K562 (cell line): Measurements from ENCODE around the gene TIPIN.
A peak's percentile ranks its signal among the peaks of the same experiment; 100 is the strongest.

Experiments
- EZH2 ChIP-seq: IDR thresholded peaks from 2 replicates; pipeline ENCODE4 v1.6.1; 2012; ENCODE audit warnings: low read depth, mild to moderate bottlenecking, inconsistent platforms, low read length, borderline replicate concordance
- MIER1 ChIP-seq: fragments of 450-650 bp; IDR thresholded peaks from 2 replicates; pipeline ENCODE4 v1.6.1; 2016; ENCODE audit warnings: antibody characterized with exemption, mild to moderate bottlenecking, low read depth
- ZFP30 ChIP-seq: fragments of 250-450 bp; sonication (Bioruptor Pico); IDR thresholded peaks from 2 replicates; pipeline ENCODE4 v1.8.0; 2022; ENCODE audit warnings: moderate library complexity, mild to moderate bottlenecking, inconsistent platforms, borderline replicate concordance
- ZFP36 ChIP-seq: fragments of 150-350 bp; IDR thresholded peaks from 2 replicates; pipeline ENCODE4 v1.6.1; 2018; ENCODE audit warnings: low read length, low read depth; ENCODE audit not compliant: partially characterized antibody
- ZNF561 ChIP-seq: fragments of 450-650 bp; formaldehyde crosslinking; conservative IDR thresholded peaks from 2 replicates; pipeline ENCODE4 v1.4.0; 2020; ENCODE audit warnings: mild to moderate bottlenecking, moderate library complexity
- TF ChIP-seq, protein P1 (sequence below), 3 experiments: IDR thresholded peaks in 2 of 3; conservative IDR thresholded peaks in 1 of 3; 2 replicates each; pipeline ENCODE4 v1.5.1; 2011 to 2012; ENCODE audit warnings: low read length in 3 of 3, mild to moderate bottlenecking in 3 of 3, control low read depth in 2 of 3, improper control_type of control experiment in 1 of 3, inconsistent platforms in 1 of 3, low read depth in 1 of 3, mixed read lengths in 1 of 3, moderate library complexity in 1 of 3; ENCODE audit not compliant: insufficient read depth in 2 of 3
- TF ChIP-seq, protein P2 (sequence below), 2 experiments: fragments of 450-650 bp; formaldehyde crosslinking in 1 of 2; IDR thresholded peaks; 2 replicates each; pipeline versions ENCODE4 v1.4.0 to v1.6.1; 2014 to 2020; ENCODE audit warnings: mild to moderate bottlenecking in 2 of 2, borderline replicate concordance in 1 of 2, low read depth in 1 of 2

DNA sequence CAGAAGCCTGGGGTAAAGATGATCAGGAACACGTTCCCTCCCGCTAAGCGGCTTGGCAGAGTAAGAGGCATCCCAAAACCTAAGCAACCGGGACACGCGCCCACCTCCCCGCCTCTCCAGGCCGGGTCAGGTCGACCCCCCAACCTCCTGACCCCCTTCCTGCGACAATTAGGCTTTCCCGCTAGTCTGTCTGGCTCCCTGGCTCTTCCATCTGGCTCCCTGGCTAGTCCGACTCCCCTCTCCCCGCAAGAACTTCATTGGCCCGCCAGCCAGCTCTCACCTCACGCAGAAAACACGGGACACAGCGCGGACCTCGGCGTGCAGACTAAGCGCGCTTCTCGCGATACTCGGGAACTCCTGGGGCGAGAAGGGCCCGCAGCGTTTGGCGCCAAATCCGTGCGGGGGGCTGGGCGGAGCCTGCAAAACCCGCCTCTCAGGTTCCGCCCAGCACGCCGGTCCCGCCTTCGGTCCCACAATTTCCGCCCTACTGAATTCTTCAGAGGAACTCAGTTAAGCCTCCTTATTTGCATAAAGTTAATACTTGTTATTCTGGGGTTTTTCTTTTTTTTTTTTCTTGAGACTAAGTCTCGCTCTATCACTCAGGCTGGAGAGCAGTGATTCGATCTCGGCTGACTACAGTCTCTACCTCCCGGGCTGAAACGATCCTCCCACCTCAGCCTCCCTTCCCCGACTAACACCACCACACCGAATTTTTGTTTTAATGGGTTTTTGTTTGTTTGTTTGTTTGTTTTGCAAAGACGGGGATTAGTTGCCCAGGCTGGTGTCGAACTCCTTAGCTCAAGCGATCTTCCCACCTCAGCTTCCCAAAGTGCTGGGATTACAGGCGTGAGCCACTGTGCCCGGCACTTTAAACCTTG, at the start of gene TIPIN:
- no peak for TF ChIP-seq ZFP36
- 0 out of 2 replicates have a peak, but pooled peaks have one; percentile 16 for TF ChIP-seq MIER1
- TF ChIP-seq ZNF561 (CRISPR knock-in tag): no peak
- TF ChIP-seq, protein P1, sequence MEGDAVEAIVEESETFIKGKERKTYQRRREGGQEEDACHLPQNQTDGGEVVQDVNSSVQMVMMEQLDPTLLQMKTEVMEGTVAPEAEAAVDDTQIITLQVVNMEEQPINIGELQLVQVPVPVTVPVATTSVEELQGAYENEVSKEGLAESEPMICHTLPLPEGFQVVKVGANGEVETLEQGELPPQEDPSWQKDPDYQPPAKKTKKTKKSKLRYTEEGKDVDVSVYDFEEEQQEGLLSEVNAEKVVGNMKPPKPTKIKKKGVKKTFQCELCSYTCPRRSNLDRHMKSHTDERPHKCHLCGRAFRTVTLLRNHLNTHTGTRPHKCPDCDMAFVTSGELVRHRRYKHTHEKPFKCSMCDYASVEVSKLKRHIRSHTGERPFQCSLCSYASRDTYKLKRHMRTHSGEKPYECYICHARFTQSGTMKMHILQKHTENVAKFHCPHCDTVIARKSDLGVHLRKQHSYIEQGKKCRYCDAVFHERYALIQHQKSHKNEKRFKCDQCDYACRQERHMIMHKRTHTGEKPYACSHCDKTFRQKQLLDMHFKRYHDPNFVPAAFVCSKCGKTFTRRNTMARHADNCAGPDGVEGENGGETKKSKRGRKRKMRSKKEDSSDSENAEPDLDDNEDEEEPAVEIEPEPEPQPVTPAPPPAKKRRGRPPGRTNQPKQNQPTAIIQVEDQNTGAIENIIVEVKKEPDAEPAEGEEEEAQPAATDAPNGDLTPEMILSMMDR (IDR thresholded peaks at IDR 0.05 in 2 of 3, conservative IDR thresholded peaks at IDR 0.05 in 1 of 3; ENCODE audit: insufficient read depth in 2 of 3, low read depth in 1 of 3, low read length in 3 of 3): peak in 1 of 3 experiments; percentile 47; a peak in 2 of 6 replicates
- no peak for TF ChIP-seq ZFP30 (CRISPR knock-in tag)
- TF ChIP-seq, protein P2, sequence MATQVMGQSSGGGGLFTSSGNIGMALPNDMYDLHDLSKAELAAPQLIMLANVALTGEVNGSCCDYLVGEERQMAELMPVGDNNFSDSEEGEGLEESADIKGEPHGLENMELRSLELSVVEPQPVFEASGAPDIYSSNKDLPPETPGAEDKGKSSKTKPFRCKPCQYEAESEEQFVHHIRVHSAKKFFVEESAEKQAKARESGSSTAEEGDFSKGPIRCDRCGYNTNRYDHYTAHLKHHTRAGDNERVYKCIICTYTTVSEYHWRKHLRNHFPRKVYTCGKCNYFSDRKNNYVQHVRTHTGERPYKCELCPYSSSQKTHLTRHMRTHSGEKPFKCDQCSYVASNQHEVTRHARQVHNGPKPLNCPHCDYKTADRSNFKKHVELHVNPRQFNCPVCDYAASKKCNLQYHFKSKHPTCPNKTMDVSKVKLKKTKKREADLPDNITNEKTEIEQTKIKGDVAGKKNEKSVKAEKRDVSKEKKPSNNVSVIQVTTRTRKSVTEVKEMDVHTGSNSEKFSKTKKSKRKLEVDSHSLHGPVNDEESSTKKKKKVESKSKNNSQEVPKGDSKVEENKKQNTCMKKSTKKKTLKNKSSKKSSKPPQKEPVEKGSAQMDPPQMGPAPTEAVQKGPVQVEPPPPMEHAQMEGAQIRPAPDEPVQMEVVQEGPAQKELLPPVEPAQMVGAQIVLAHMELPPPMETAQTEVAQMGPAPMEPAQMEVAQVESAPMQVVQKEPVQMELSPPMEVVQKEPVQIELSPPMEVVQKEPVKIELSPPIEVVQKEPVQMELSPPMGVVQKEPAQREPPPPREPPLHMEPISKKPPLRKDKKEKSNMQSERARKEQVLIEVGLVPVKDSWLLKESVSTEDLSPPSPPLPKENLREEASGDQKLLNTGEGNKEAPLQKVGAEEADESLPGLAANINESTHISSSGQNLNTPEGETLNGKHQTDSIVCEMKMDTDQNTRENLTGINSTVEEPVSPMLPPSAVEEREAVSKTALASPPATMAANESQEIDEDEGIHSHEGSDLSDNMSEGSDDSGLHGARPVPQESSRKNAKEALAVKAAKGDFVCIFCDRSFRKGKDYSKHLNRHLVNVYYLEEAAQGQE (IDR thresholded peaks at IDR 0.05; ENCODE audit: borderline replicate concordance): no peak
- TF ChIP-seq, protein P2 (CRISPR knock-in tag; IDR thresholded peaks at IDR 0.05; ENCODE audit: low read depth): 0 out of 2 replicates have a peak, but pooled peaks have one; percentile 32
- TF ChIP-seq EZH2: no peak
